Trophoblast cell (in vitro differentiated cells and primary cell): Measurements from ENCODE around the gene PKD1.

Source experiments
- DNase-seq, 2 donors: peaks; one replicate each; pipeline ENCODE4 v3.0.0-alpha.2; 2016
- H2AFZ ChIP-seq: 2 replicates; pipeline ENCODE4 v1.6.1; 2013; ENCODE audit warnings: low read length, moderate library complexity, mild to moderate bottlenecking; ENCODE audit not compliant: insufficient read depth, poor library complexity
- H2AK5ac ChIP-seq: 2 replicates; pipeline ENCODE4 v1.6.1; 2013; ENCODE audit warnings: mild to moderate bottlenecking, low read length
- H2BK120ac ChIP-seq: 2 replicates; pipeline ENCODE4 v1.6.1; 2013; ENCODE audit warnings: low read length, mild to moderate bottlenecking, moderate library complexity; ENCODE audit not compliant: insufficient read depth, poor library complexity
- H2BK12ac ChIP-seq: 2 replicates; pipeline ENCODE4 v1.6.1; 2013; ENCODE audit warnings: mild to moderate bottlenecking, low read length, moderate library complexity
- H2BK5ac ChIP-seq: 2 replicates; pipeline ENCODE4 v1.6.1; 2013; ENCODE audit warnings: low read length, low read depth, moderate library complexity, mild to moderate bottlenecking; ENCODE audit not compliant: poor library complexity
- H3K14ac ChIP-seq: 2 replicates; pipeline ENCODE4 v1.6.1; 2013; ENCODE audit warnings: mild to moderate bottlenecking, low read length
- H3K18ac ChIP-seq: 2 replicates; pipeline ENCODE4 v1.6.1; 2013; ENCODE audit warnings: mild to moderate bottlenecking, low read length
- H3K23ac ChIP-seq: 2 replicates; pipeline ENCODE4 v1.6.1; 2013; ENCODE audit warnings: low read length
- H3K27ac ChIP-seq: 2 replicates; pipeline ENCODE4 v1.5.1; 2013; ENCODE audit warnings: low read depth, mild to moderate bottlenecking, inconsistent platforms, low read length, moderate library complexity
- H3K27me3 ChIP-seq: 2 replicates; pipeline ENCODE4 v1.6.1; 2013; ENCODE audit warnings: inconsistent platforms, mild to moderate bottlenecking, low read length, moderate library complexity; ENCODE audit not compliant: insufficient read depth
- H3K36me3 ChIP-seq, 2 experiments: 1 replicate in 1 of 2; 2 replicates in 1 of 2; pipeline ENCODE4 v1.6.1; 2013; ENCODE audit warnings: low read length in 2 of 2, mild to moderate bottlenecking in 2 of 2, moderate library complexity in 1 of 2; ENCODE audit not compliant: insufficient read depth in 2 of 2, control insufficient read depth in 1 of 2
- H3K4ac ChIP-seq: 2 replicates; pipeline ENCODE4 v1.6.1; 2013; ENCODE audit warnings: low read depth, mild to moderate bottlenecking, low read length, moderate library complexity
- H3K4me1 ChIP-seq, 2 experiments: 1 replicate in 1 of 2; 2 replicates in 1 of 2; pipeline ENCODE4 v1.6.1; 2013; ENCODE audit warnings: low read length in 2 of 2, mild to moderate bottlenecking in 2 of 2, moderate library complexity in 1 of 2; ENCODE audit not compliant: insufficient read depth in 2 of 2, control insufficient read depth in 1 of 2
- H3K4me2 ChIP-seq: 2 replicates; pipeline ENCODE4 v1.6.1; 2013; ENCODE audit warnings: inconsistent platforms, mild to moderate bottlenecking, low read length, moderate library complexity
- H3K4me3 ChIP-seq: 2 replicates; pipeline ENCODE4 v1.5.1; 2013; ENCODE audit warnings: mild to moderate bottlenecking, low read depth, low read length, inconsistent platforms
- H3K79me1 ChIP-seq: one replicate; pipeline ENCODE4 v1.6.1; 2013; ENCODE audit warnings: low read length
- H3K79me2 ChIP-seq: 2 replicates; pipeline ENCODE4 v1.6.1; 2013; ENCODE audit warnings: low read length, mild to moderate bottlenecking; ENCODE audit not compliant: control insufficient read depth, insufficient read depth, poor library complexity
- H3K9ac ChIP-seq: 2 replicates; pipeline ENCODE4 v1.6.1; 2013; ENCODE audit warnings: mild to moderate bottlenecking, low read length
- H3K9me3 ChIP-seq: 2 replicates; pipeline ENCODE4 v1.6.1; 2013; ENCODE audit warnings: low read depth, mild to moderate bottlenecking, control low read depth, inconsistent platforms, low read length; ENCODE audit not compliant: insufficient read depth
- H4K12ac ChIP-seq: 2 replicates; pipeline ENCODE4 v1.6.1; 2013; ENCODE audit warnings: low read depth, mild to moderate bottlenecking, low read length, moderate library complexity
- H4K8ac ChIP-seq: 2 replicates; pipeline ENCODE4 v1.6.1; 2013; ENCODE audit warnings: low read depth, mild to moderate bottlenecking, low read length, moderate library complexity
- H4K91ac ChIP-seq: one replicate; pipeline ENCODE4 v1.6.1; 2013; ENCODE audit warnings: low read depth, mild to moderate bottlenecking, low read length, moderate library complexity
- WGBS: extraction: QIAGEN DNeasy Blood & Tissue Kit; methylation state at CpG from one replicate; pipeline ENCODE4 v1.1.7; 2013; ENCODE audit warnings: missing lambda C conversion rate; ENCODE audit not compliant: insufficient read length, insufficient coverage; ENCODE audit errors: extremely low coverage; 5-methylcytosine and 5-hydroxymethylcytosine counted together

The PKD1 gene

GRCh38 chr16:2173366-2173765 is 37.7 kb upstream of the PKD1 start:
- no peak overlapping the region for H3K23ac ChIP-seq
- H3K79me2 ChIP-seq: no peaks in the 10 kb centered on the region
- no peak overlapping the region for H3K27ac ChIP-seq
- no peaks in the 10 kb centered on the region for H3K27me3 ChIP-seq
- no peak overlapping the region for H3K4me2 ChIP-seq
- H3K18ac ChIP-seq: no peak overlapping the region
- H4K12ac ChIP-seq: no peak overlapping the region
- no CpG with 5 or more reads among the region's 14 CpGs for WGBS
- H4K8ac ChIP-seq: no peak overlapping the region
- no peak for DNase-seq
- no peak overlapping the region for H3K4me3 ChIP-seq
- H3K79me1 ChIP-seq: no peaks in the 10 kb centered on the region
- no peak overlapping the region for H3K9ac ChIP-seq
- peaks cover 6% of the 10 kb centered on the region for H3K9me3 ChIP-seq
- no peak overlapping the region for H2BK5ac ChIP-seq
- no peak overlapping the region for H2AFZ ChIP-seq
- H4K91ac ChIP-seq: no peak overlapping the region
- no peak overlapping the region for H3K4ac ChIP-seq
- H3K14ac ChIP-seq: no peak overlapping the region
- H2BK12ac ChIP-seq: no peak overlapping the region
- peaks cover 84 to 86% of the 10 kb centered on the region in 2 experiments for H3K36me3 ChIP-seq
- no peak overlapping the region for H2BK120ac ChIP-seq
- H2AK5ac ChIP-seq: no peak overlapping the region
- H3K4me1 ChIP-seq: no peaks in the 10 kb centered on the region

GRCh38 chr16:2172688-2173335 is 37.1 kb upstream of the PKD1 start:
- Histone ChIP-seq H2AFZ (no peak overlapping the region), H3K9me3 (peaks cover 4% of the 10 kb centered on the region), H3K4me2 (no peak overlapping the region), H3K14ac (no peak overlapping the region), H2BK5ac (no peak overlapping the region), H3K79me2 (no peaks in the 10 kb centered on the region), H3K79me1 (no peaks in the 10 kb centered on the region), H3K9ac (no peak overlapping the region), H2BK120ac (no peak overlapping the region), H3K4me1 (no peaks in the 10 kb centered on the region), H3K23ac (no peak overlapping the region), H3K36me3 (peaks cover 90 to 91% of the 10 kb centered on the region in 2 experiments), H3K4ac (no peak overlapping the region), H3K18ac (no peak overlapping the region), H2AK5ac (no peak overlapping the region), H3K27me3 (no peaks in the 10 kb centered on the region), H3K27ac (no peak overlapping the region), H4K12ac (no peak overlapping the region), H2BK12ac (no peak overlapping the region), H4K91ac (no peak overlapping the region), H4K8ac (no peak overlapping the region), H3K4me3 (no peak overlapping the region)
- no CpG with 5 or more reads among the region's 29 CpGs for WGBS
- DNase-seq: no peak

- Histone ChIP-seq H4K8ac (no peak overlapping the region), H3K36me3 (peaks cover 90% of the 10 kb centered on the region in 2 experiments), H4K12ac (no peak overlapping the region), H3K4me2 (no peak overlapping the region), H3K18ac (no peak overlapping the region), H3K27me3 (no peaks in the 10 kb centered on the region), H2AFZ (no peak overlapping the region), H3K4me1 (no peaks in the 10 kb centered on the region), H3K79me2 (no peaks in the 10 kb centered on the region), H3K9ac (no peak overlapping the region), H3K79me1 (no peaks in the 10 kb centered on the region), H3K23ac (no peak overlapping the region), H3K27ac (no peak overlapping the region), H2BK120ac (no peak overlapping the region), H3K4ac (no peak overlapping the region), H4K91ac (no peak overlapping the region), H2AK5ac (no peak overlapping the region), H3K4me3 (no peak overlapping the region), H3K14ac (no peak overlapping the region), H2BK12ac (no peak overlapping the region), H3K9me3 (peaks cover 2% of the 10 kb centered on the region), H2BK5ac (no peak overlapping the region)
- no CpG with 5 or more reads among the region's 28 CpGs for WGBS
- no peak for DNase-seq
Observed at GRCh38 chr16:2171601-2172178, 36.0 kb upstream of the PKD1 start.

GRCh38 chr16:2170587-2171435 is 35.1 kb upstream of the PKD1 start:
- Histone ChIP-seq H3K4me3 (no peak overlapping the region), H4K91ac (no peak overlapping the region), H3K4me1 (no peaks in the 10 kb centered on the region), H2AK5ac (no peak overlapping the region), H3K27me3 (no peaks in the 10 kb centered on the region), H2BK5ac (no peak overlapping the region), H3K9ac (no peak overlapping the region), H2AFZ (no peak overlapping the region), H3K4me2 (no peak overlapping the region), H3K9me3 (peaks cover 2% of the 10 kb centered on the region), H3K23ac (no peak overlapping the region), H3K27ac (no peak overlapping the region), H3K36me3 (peaks cover 91% of the 10 kb centered on the region in 2 experiments), H3K14ac (no peak overlapping the region), H2BK12ac (no peak overlapping the region), H3K79me2 (no peaks in the 10 kb centered on the region), H4K8ac (no peak overlapping the region), H3K18ac (no peak overlapping the region), H2BK120ac (no peak overlapping the region), H3K79me1 (no peaks in the 10 kb centered on the region), H4K12ac (no peak overlapping the region), H3K4ac (no peak overlapping the region)
- WGBS: no CpG with 5 or more reads among the region's 47 CpGs
- DNase-seq: no peak
